ENCODE results near the gene KCNN4. TPM values are rescaled to one million over a fixed set of nuclear protein-coding genes. Genes with fewer than 3 reads are reported as not detected.

Gene KCNN4
- polyA plus RNA-seq, 3 donors: 0.55 to 3.4 (median 2.4) TPM

DNA sequence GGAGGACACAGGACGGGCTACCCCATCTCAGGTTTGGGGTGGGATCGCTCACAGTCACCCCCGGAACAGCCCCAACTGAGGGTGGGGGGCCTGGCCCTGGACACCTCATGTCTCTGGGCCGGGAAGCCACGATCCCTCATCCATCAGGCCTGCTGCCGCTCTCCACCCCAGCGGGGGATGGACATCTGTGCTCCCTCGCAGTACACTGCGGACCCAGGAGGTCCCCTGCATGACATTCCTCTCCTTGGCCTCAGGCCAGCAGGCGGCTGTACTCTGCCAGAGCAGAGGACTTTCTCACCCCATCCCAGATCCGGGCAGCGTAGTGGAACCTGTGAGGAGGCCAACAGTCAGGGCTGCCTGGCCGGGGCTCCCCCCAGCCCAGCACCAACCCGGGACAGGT, 49.4 kb downstream of the KCNN4 start:
- WGBS, 3 donors: 83 to 86% (median 84%) methylated on average over 14 of the region's 14 CpGs
- H3K27ac ChIP-seq (ENCODE audit: low read depth, low read length): no peak overlapping the region

DNA sequence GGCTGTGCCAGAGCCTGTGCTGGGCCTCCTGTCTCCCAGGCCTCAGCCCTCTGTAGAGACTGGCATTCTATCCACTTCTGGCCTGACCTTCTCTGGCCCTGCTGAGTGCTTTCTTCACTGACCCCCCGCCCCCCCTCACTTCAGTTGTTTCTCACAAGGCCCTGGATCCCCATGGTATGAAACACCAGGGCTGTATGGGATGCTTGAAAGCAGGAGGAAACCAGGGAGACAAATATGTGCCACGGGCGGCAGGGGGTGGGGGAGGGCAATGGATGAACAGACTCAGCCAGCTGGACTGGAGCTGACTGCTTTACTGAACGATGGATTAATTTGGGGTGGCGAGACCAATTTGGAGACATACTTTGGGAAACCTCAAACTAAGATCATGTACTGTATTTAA, 50.9 kb downstream of the KCNN4 start:
- 82 to 92% (median 87%) methylated on average over 5 of the region's 5 CpGs for WGBS, 3 donors

DNA sequence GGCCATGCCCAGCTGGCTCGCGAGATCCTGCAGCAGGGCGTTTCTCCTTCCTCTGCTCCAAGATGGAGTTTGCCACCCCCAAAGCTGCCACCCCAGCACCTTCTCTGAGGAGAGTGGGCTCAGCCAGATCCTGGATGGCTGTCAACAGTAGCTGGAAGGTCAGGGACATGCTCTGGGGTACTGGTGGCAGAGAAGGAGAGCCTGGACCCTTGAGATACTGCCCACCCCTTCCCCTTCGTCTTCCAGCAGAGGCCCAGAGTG, 53.2 kb downstream of the KCNN4 start:
- H3K27ac ChIP-seq (ENCODE audit: low read depth, low read length): no peak overlapping the region
- 62 to 87% (median 62%) methylated on average over 4 of the region's 4 CpGs for WGBS, 3 donors

More for the DNA sequence above, 50.9 kb downstream of the KCNN4 start:
- H3K27ac ChIP-seq (ENCODE audit: low read depth, low read length): no peak overlapping the region

DNA sequence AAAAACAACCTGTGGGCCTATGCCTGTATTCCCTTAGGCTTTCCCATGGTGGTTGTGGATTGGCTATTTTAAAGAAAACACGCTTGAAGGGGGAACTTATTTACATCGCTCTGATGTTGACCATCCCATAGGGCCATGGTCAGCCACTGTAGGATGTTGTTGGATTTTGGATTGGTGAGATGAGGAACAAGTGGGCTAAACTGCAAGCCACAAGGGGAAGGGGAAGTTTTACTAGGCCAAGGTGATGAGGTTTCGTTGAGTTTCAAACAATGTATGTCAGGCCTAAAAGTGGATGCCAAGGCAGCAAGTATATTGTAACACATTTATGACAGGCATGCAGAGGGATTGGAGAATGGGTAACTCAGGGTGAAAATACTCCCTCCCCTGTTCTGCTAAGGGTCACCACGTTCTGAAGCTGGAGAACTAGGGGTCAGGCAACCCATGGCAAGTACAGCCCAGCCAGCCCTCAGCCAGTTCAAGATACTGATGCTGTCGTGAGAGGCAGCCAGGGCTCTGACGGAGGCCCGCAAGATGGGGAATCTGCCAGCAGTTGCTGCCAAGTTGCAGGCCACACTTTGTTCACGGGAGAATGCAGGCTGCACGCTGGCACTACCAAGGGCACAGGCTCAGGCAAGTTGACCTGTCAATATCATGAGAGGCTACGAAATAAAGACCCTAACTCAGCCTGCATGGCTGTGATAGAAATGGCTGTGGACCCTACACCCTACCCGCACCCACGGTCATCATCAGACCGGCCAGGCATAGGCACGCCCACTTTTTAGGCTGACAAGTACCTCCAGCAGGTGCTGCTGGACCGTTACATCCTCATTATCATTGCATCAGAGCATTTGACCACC, 53.8 kb downstream of the KCNN4 start:
- no peak overlapping the region for H3K27ac ChIP-seq (ENCODE audit: low read depth, low read length)
- 56 to 59% (median 57%) methylated on average over 15 of the region's 15 CpGs for WGBS, 3 donors

DNA sequence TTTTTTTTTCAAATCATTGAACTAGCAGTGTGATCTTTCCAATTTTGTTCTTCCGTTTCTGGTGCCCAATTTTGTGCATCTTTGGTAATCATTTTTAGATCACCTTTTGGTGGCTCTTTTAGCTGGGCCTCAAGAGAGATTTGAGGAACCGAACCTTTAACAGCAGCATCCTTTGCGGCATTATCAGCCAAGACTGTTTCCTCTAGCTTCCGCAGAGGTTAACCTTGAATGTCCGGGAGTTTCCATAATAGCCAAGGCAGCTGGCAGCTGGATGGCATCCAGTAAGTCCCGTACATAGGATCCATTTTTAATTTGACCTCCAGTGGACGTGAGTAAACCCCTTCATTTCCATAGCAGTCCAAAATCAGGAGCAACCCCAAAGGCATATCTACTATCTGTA, 55.3 kb downstream of the KCNN4 start:
- 10 to 30% (median 23%) methylated on average over 7 of the region's 7 CpGs for WGBS, 3 donors
- H3K27ac ChIP-seq (ENCODE audit: low read depth, low read length): no peak overlapping the region

DNA sequence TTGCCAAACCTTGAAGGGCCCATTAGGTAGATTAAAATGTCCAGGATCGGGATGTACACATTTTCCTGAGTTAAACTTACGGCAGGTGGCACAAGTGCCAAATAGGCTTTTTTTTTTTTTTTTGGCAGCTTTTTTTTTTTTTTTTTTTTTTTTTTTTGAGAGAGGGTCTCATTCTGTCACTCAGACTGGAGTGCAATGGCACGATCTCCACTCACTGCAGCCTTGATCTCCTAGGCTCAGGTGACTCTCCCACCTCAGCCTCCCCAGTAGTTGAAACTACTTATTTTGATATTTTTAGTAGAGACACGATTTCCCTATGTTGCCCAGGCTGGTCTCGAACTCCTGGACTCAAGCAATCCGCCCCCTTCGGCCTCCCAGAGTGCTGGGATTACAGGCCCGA, 55.9 kb downstream of the KCNN4 start:
- 58 to 65% (median 60%) methylated on average over 8 of the region's 8 CpGs for WGBS, 3 donors
- H3K27ac ChIP-seq (ENCODE audit: low read depth, low read length): no peak overlapping the region

DNA sequence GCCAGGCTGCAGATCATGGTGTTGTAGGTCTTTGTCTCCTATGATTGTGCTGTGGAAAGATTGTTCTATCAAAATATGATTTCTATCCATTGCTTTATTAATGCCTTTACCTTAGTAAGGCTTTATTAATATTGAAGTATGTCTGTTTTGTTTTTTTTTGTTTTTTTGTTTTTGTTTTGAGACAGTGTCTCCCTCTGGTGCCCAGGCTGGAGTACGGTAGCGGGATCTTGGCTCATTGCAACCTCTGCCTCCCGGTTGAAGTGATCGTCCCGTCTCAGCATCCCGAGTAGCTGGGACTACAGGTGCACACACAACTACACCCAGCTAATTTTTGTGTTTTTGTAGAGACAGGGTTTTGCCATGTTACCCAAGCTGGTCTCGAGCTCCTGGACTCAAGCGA, 57.2 kb downstream of the KCNN4 start:
- no peak overlapping the region for H3K27ac ChIP-seq (ENCODE audit: low read depth, low read length)
- 50 to 68% (median 65%) methylated on average over 8 of the region's 8 CpGs for WGBS, 3 donors

DNA sequence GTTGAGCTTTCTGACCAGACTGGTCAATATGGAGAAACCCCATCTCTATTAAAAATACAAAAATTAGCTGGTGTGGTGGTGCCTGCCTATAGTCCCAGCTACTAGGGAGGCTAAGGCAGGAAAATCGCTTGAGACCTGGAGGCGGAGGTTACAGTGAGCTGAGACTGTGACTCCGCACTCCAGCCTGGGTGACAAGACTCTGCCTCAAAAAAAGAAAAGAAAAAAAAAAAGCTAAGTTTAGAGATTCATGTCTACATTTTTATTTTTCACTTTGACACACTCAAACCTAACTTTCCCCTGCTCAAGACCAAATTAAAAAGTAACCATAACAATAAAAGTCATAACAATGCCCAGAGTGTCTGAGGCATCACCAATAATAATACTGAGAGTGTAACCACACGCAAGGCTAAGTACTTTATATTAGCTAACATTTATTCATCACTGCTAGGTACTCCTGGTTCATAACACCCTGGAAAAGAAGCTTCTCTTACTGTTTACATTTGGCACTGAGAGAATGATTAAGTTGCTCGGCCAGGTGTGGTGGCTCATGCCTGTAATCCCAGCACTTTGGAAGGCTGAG, 59.2 kb downstream of the KCNN4 start:
- H3K27ac ChIP-seq (ENCODE audit: low read depth, low read length): no peak overlapping the region
- WGBS, 3 donors: 77 to 85% (median 84%) methylated on average over 5 of the region's 5 CpGs

DNA sequence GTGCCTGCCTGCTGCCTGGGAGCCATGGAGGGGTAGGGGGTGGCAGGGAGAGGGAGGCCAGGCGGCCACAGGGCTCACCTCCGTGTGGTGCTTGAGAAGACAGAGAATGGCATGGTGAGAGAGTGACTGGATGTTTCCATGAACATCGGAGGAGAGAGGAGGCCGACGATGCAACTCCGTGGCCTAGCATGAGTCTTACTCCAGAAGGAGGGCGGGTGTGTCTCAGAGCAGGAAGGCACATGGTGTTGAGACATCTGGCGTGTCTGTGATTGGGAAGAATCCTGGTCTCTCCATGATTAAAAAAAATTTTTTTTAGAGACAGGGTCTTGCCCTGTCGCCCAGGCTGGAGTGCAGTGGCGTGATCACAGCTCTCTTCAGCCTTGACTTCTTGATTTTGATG, 59.8 kb downstream of the KCNN4 start:
- H3K27ac ChIP-seq (ENCODE audit: low read depth, low read length): no peak overlapping the region
- WGBS, 3 donors: 79 to 81% (median 81%) methylated on average over 10 of the region's 10 CpGs

DNA sequence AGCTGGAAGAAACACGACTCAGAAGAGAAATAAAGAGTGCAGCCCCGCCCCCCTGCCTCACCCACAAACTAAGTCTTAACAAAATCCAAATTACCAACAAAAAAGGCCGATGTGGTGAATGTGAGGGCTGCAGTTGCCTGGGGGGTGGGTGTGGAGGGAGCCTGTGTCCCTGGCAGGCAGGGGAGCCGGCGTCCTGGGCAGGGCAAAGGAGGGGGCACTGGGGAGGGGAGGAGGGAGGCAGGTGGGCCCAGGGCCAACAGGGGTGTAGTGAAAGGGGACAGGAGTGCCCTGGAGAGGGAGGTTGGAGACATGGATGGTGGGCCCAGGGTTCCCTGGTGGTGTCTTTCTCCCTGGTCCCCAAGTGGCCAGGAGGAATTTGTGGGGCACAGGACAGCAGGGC, 60.9 kb downstream of the KCNN4 start:
- H3K27ac ChIP-seq (ENCODE audit: low read depth, low read length): no peak overlapping the region
- 57 to 75% (median 75%) methylated on average over 5 of the region's 5 CpGs for WGBS, 3 donors

DNA sequence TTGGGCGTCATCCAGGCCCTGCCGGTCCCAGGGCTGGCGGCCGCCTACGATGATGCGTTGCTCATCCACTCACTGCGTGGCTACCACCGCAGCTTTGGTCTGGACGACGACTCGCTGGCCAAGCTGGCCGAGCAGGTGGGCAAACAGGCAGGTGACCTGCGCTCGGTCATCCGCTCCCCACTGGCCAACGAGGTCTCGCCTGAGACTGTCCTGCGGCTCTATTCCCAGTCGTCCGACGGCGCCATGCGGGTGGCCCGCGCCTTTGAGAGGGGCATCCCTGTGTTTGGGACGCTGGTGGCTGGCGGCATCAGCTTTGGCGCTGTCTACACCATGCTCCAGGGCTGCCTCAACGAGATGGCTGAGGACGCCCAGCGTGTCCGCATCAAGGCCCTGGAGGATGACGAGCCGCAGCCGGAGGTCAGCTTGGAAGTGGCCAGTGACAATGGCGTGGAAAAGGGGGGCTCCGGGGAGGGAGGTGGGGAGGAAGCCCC, 61.4 kb downstream of the KCNN4 start:
- WGBS, 3 donors: 91 to 93% (median 91%) methylated on average over 29 to 37 of the region's 37 CpGs
- no peak overlapping the region for H3K27ac ChIP-seq (ENCODE audit: low read depth, low read length)

DNA sequence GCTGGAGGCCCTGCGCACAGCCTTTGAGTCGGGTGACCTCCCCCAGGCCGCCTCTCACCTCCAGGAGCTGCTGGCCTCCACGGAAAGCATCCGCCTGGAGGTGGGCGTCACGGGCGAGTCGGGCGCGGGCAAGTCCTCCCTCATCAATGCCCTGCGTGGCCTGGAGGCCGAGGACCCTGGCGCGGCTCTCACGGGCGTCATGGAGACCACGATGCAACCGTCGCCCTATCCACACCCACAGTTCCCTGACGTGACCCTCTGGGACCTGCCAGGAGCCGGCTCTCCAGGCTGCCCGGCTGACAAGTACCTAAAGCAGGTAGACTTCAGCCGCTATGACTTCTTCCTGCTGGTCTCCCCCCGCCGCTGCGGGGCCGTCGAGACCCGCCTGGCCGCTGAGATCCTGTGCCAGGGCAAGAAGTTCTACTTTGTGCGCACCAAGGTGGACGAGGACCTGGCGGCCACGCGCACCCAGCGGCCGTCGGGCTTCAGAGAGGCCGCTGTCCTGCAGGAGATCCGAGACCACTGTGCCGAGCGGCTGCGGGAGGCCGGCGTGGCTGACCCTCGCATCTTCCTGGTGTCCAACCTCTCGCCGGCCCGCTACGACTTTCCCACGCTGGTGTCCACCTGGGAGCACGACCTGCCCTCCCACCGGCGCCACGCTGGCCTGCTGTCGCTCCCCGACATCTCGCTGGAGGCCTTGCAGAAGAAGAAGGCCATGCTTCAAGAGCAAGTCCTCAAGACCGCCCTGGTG, 62.0 kb downstream of the KCNN4 start:
- no peak overlapping the region for H3K27ac ChIP-seq (ENCODE audit: low read depth, low read length)
- WGBS, 3 donors: 85 to 94% (median 94%) methylated on average over 55 to 60 of the region's 60 CpGs

Other genes with a start within 250 kb of the KCNN4 start
- gene ZNF575, start 247.8 kb downstream of the KCNN4 start, polyA plus RNA-seq: 1 to 10 TPM in 1 of 3 donors, under 1 TPM in 2; 0.53 to 1.8 (median 0.95) TPM
- 10 to 100 TPM; 13.6 to 18.6 (median 14.2) TPM for gene XRCC1, start 205.4 kb downstream of the KCNN4 start, polyA plus RNA-seq
- 10 to 100 TPM in 1 of 3 donors, 1 to 10 TPM in 2; 2.7 to 22.4 (median 9.6) TPM for gene PINLYP, start 205.2 kb downstream of the KCNN4 start, polyA plus RNA-seq
- 1 to 10 TPM; 2.5 to 4.3 (median 3.4) TPM for gene IRGQ, start 184.8 kb downstream of the KCNN4 start, polyA plus RNA-seq
- gene ZNF576, start 184.4 kb downstream of the KCNN4 start, polyA plus RNA-seq: 10 to 100 TPM; 10.4 to 15.4 (median 12.3) TPM
- under 1 TPM; 0.20 to 0.79 (median 0.22) TPM for gene SRRM5, start 168.9 kb downstream of the KCNN4 start, polyA plus RNA-seq
- 10 to 100 TPM; 19.9 to 28.6 (median 25.5) TPM for gene ZNF428, start 161.3 kb downstream of the KCNN4 start, polyA plus RNA-seq
- 1 to 10 TPM; 1.9 to 7.1 (median 4.2) TPM for gene CADM4, start 141.1 kb downstream of the KCNN4 start, polyA plus RNA-seq
- gene PLAUR, start 110.8 kb downstream of the KCNN4 start, polyA plus RNA-seq: 10 to 100 TPM in 2 of 3 donors, 1 to 10 TPM in 1; 5.0 to 88.4 (median 35.5) TPM
- not detected for gene IRGC, start 64.9 kb downstream of the KCNN4 start, polyA plus RNA-seq
- gene SMG9, start 26.0 kb downstream of the KCNN4 start, polyA plus RNA-seq: 10 to 100 TPM in 2 of 3 donors, 1 to 10 TPM in 1; 6.9 to 16.0 (median 10.5) TPM
- gene LYPD5, start 21.5 kb upstream of the KCNN4 start, polyA plus RNA-seq: 1 to 10 TPM in 1 of 3 donors, under 1 TPM in 2; 0.09 to 1.9 (median 0.22) TPM
- gene ZNF283, start 46.3 kb upstream of the KCNN4 start, polyA plus RNA-seq: 1 to 10 TPM; 1.3 to 2.2 (median 1.6) TPM
- gene ZNF404, start 103.0 kb upstream of the KCNN4 start, polyA plus RNA-seq: 1 to 10 TPM in 2 of 3 donors, under 1 TPM in 1; 1.00 to 2.7 (median 1.1) TPM
- 1 to 10 TPM; 3.3 to 4.9 (median 3.4) TPM for gene ZNF45, start 154.3 kb upstream of the KCNN4 start, polyA plus RNA-seq
- 1 to 10 TPM in 1 of 3 donors, under 1 TPM in 2; 0.67 to 2.6 (median 0.77) TPM for gene ZNF221, start 170.3 kb upstream of the KCNN4 start, polyA plus RNA-seq
- 1 to 10 TPM; 2.2 to 2.6 (median 2.3) TPM for gene ZNF155, start 203.2 kb upstream of the KCNN4 start, polyA plus RNA-seq
- 1 to 10 TPM in 2 of 3 donors, under 1 TPM in 1; 0.91 to 2.4 (median 1.1) TPM for gene ZNF230, start 222.0 kb upstream of the KCNN4 start, polyA plus RNA-seq
- gene ZNF222, start 244.4 kb upstream of the KCNN4 start, polyA plus RNA-seq: 1 to 10 TPM; 1.6 to 5.2 (median 1.9) TPM

All from adipose tissue (tissue), 3 donors.